ENCODE results near the gene CD28.

CD28 gene

DNA sequence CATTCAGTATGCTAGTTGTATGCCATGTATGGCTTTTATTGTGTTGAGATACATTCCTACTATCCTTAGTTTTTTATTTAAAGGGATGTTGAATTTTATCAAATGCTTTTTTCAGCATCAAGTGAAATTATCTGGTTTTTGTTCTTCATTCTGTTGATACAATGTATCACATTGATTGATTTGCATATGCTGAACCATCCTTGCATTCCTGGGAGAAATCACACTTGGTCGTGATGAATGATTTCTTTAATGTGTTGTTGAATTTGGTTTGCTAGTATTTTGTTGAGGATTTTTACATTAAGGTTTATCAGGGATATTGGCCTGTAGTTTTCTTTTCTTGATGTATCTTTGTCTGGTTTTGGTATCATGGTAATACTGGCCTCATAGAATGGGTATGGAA lies 49.7 kb downstream of the CD28 start:
- H3K27ac ChIP-seq: no peak overlapping the region
- no peak for TF ChIP-seq ZFX (IDR thresholded peaks at IDR 0.05; ENCODE audit: borderline replicate concordance)
- TF ChIP-seq, protein P1, sequence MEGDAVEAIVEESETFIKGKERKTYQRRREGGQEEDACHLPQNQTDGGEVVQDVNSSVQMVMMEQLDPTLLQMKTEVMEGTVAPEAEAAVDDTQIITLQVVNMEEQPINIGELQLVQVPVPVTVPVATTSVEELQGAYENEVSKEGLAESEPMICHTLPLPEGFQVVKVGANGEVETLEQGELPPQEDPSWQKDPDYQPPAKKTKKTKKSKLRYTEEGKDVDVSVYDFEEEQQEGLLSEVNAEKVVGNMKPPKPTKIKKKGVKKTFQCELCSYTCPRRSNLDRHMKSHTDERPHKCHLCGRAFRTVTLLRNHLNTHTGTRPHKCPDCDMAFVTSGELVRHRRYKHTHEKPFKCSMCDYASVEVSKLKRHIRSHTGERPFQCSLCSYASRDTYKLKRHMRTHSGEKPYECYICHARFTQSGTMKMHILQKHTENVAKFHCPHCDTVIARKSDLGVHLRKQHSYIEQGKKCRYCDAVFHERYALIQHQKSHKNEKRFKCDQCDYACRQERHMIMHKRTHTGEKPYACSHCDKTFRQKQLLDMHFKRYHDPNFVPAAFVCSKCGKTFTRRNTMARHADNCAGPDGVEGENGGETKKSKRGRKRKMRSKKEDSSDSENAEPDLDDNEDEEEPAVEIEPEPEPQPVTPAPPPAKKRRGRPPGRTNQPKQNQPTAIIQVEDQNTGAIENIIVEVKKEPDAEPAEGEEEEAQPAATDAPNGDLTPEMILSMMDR (IDR thresholded peaks at IDR 0.05): no peak

DNA sequence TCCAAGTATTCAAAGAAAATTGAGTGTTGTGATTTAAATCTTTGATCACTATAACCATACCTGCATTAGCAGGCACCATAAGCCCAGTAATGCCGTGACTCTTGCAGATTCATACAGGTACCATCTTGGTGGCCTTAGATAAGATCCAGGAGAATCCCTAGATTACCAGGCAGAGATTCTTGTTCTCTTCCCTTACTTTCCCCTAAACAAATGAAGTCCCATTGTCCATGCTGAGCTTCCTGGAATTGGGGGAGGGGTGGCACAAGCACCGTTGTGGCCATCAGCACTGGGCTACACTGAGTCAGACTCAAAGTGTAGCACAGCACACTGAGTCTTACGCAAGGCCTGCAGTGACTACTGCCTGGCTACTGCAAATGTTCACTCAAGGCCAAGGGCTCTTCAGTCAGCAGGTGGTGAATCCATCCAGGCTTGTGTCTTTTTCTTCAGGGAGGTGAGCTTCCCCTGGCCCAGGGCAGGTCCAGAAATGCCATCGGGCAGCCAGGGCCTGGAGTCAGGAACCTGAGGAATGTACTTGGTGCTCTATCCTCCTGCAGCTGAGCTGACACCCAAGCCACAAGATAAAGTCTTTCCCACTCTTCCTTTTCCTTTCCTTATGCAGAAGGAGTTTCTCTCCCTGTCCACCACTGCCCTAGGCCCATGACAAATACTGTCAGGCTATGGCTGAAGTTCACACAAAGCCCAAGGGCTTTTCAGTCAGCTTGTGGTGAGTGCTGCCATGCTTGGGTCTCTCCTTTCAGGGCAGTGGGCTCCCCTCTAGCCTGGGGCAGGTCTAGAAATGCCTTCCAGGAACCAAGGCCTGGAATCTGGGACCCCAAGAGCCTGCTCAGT lies 52.6 kb downstream of the CD28 start:
- H3K27ac ChIP-seq: no peak overlapping the region
- TF ChIP-seq, protein P1 (IDR thresholded peaks at IDR 0.05): no peak
- TF ChIP-seq ZFX (IDR thresholded peaks at IDR 0.05; ENCODE audit: borderline replicate concordance): no peak

DNA sequence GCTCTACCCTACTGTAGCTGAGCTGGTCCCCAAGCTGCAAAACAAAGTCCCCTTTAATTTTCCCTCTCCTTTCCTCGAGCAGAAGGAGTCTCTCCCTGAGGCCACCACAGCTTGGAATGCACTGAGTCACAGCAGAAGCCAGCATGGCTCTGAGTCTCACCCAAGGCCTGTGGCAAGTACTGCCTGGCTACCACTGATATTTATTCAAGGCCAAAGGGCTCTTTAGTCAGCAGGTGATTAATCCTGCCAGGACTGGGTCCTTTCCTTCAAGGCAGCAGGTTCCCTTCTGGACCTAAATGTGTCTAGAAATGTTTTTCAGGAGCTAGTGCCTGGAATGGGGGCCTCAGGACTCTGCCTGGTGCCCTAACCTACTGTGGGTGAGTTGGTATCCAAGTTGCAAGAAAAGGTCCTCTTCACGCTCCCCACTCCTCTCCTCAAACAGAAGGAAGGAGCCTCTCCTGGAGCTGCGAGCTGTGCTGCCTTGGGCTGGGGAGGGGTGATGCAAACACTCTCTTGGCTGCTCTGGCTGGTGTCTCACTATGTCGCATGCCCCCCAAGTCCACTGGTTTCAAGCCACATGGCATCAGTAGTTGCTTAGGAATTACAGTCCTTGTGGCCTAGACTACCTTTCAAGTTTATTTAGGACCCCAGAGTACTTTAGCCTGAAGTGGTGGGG lies 53.4 kb downstream of the CD28 start:
- TF ChIP-seq ZFX (IDR thresholded peaks at IDR 0.05; ENCODE audit: borderline replicate concordance): no peak
- TF ChIP-seq, protein P1 (IDR thresholded peaks at IDR 0.05): no peak
- no peak overlapping the region for H3K27ac ChIP-seq

DNA sequence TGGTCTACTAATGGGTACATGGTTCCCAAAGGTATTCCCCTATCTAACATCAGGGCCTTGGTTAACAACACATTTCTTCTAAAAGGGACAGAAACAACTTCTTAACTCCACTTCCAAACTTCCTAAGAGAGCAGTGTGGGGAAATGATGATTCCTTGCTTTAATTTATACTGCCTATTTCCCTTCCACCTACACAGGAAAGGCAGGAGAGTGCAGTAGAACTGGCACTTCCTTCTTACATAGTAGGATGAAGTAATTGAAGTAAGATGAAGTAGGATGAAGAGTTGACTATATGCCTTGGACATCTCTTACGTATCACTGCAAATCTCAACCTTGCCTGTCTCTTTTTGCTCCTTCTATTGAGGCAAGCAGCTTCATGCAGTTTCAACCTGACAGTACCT lies 54.7 kb downstream of the CD28 start:
- H3K27ac ChIP-seq: no peak overlapping the region
- TF ChIP-seq, protein P1 (IDR thresholded peaks at IDR 0.05): no peak
- TF ChIP-seq ZFX (IDR thresholded peaks at IDR 0.05; ENCODE audit: borderline replicate concordance): no peak

DNA sequence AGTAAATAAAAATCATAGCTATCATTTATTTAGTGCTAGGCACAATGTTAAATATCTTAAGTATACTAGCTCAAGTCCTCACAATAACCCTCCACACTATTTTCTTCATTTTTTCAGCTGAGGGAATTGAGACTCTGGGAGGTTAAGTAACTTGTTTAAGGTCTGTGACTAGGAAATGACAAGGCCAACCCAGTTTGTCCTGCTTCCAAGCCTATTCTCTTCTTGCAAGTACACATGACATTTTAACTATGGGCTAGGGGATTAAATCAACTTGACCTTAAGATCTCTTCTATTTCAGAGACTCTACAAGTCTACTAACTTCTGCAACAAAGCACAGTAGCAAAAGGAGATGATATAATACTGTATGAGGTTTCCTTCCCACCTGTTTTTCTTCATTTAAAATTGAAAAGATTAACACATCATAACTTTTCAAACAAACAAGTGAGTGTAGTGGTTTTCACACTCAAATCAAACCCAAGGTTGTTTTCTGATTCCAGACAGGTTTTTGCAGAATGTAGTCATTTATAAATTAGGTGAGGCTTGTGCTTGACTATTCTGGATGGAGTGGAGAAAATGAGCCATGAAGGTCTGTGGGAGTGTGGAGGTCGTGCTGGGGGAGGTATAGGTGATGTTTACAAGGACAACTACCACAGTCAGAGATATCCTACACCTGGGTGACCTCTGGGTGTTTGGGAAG lies 57.0 kb downstream of the CD28 start:
- TF ChIP-seq ZFX (IDR thresholded peaks at IDR 0.05; ENCODE audit: borderline replicate concordance): no peak
- TF ChIP-seq, protein P1 (IDR thresholded peaks at IDR 0.05): no peak
- H3K27ac ChIP-seq: no peak overlapping the region

DNA sequence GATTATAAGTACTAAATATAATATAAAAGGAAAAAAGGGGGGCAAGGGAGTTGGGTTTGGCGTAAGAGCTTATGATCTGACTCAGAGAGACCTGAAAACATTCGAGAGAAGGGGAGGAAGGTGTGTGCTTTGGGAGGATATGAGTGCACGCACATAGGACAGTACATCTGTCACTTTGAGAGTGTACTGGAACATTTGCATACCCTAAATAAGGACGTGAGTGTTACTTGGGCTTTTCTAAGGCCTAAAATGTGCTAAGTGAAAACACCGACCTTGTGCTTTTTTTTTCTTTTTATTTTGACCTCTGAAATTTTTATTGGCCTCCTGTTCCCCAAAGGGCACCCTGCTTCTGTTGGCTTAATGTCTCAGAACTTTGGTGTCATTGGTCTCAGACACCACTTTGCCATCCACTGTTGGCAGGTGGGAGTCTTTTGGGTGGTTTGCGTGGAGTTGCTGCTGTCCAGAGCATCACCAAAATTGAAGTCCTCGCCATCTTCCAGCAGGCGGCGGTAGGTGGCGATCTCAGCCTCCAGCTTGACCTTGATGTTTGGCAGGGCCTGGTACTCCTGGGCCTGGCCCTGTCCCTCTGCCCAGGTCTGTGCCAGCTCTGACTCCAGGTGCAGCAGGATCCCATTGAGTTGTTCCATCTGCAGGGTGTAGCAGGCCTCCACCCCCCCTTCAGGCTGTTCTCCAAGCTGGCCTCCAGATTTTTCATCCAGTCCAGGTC lies 57.7 kb downstream of the CD28 start:
- TF ChIP-seq, protein P1 (IDR thresholded peaks at IDR 0.05): peak; percentile 15; the same call in 1 of the 2 replicates
- TF ChIP-seq ZFX (IDR thresholded peaks at IDR 0.05; ENCODE audit: borderline replicate concordance): no peak
- no peak overlapping the region for H3K27ac ChIP-seq

All from 22Rv1 (cell line).